K562 (cell line): ENCODE results near the gene ALOX12B. TPM values are rescaled to one million over a fixed set of nuclear protein-coding genes. Genes with fewer than 3 reads are reported as not detected.

Source experiments
- ATF1 ChIP-seq, 2 experiments: fragments of 450-650 bp in 1 of 2; IDR thresholded peaks; 2 replicates each; pipeline ENCODE4 v1.6.1; 2016; ENCODE audit warnings: missing compliant biosample characterization in 1 of 2, missing genetic modification characterization in 1 of 2
- CAMTA2 ChIP-seq: fragments of 250-450 bp; sonication (Bioruptor Pico); conservative IDR thresholded peaks from 2 replicates; pipeline ENCODE4 v1.5.1; 2022
- CSDE1 ChIP-seq, 2 experiments: fragments of 450-650 bp; IDR thresholded peaks; 2 replicates each; pipeline ENCODE4 v1.6.1; 2016; ENCODE audit warnings: mild to moderate bottlenecking in 1 of 2
- DDX20 ChIP-seq: fragments of 450-650 bp; IDR thresholded peaks from 2 replicates; pipeline ENCODE4 v1.6.1; 2016; ENCODE audit warnings: missing genetic modification characterization, low read depth, mild to moderate bottlenecking, missing compliant biosample characterization, moderate library complexity
- EGR1 ChIP-seq: fragments of 450-650 bp; conservative IDR thresholded peaks from 2 replicates; pipeline ENCODE4 v1.6.1; 2017; ENCODE audit warnings: mild to moderate bottlenecking
- ETS2 ChIP-seq: IDR thresholded peaks from 2 replicates; pipeline ENCODE4 v1.6.1; 2016; ENCODE audit warnings: borderline replicate concordance, missing genetic modification characterization, mild to moderate bottlenecking, moderate library complexity, missing compliant biosample characterization; ENCODE audit not compliant: poor library complexity, severe bottlenecking
- HMGXB4 ChIP-seq: sonication (generic); formaldehyde crosslinking; IDR thresholded peaks from 2 replicates; pipeline ENCODE4 v1.8.1; 2023; ENCODE audit warnings: mild to moderate bottlenecking, missing genetic modification reagents
- KLF10 ChIP-seq: fragments of 250-450 bp; sonication (Bioruptor Pico); IDR thresholded peaks from 2 replicates; pipeline ENCODE4 v1.6.1; 2021; ENCODE audit warnings: matching md5 sums
- MAX ChIP-seq: sonication (generic); formaldehyde crosslinking; IDR thresholded peaks from 2 replicates; pipeline ENCODE4 v1.9.0; 2022; ENCODE audit warnings: mild to moderate bottlenecking, missing genetic modification reagents
- NFE2 ChIP-seq: IDR thresholded peaks from 2 replicates; pipeline ENCODE4 v1.6.1; 2014; ENCODE audit warnings: antibody characterized with exemption, low read depth
- PATZ1 ChIP-seq: fragments of 250-450 bp; sonication (Bioruptor Pico); IDR thresholded peaks from 2 replicates; pipeline ENCODE4 v1.5.0; 2020; ENCODE audit warnings: mild to moderate bottlenecking, borderline replicate concordance
- RAD21 ChIP-seq, 2 experiments: fragments of 250-450 bp in 1 of 2; fragments of 450-650 bp in 1 of 2; sonication (Bioruptor Pico) in 1 of 2; formaldehyde crosslinking in 1 of 2; IDR thresholded peaks in 1 of 2; conservative IDR thresholded peaks in 1 of 2; 2 replicates each; pipeline versions ENCODE4 v1.4.0 to v1.8.0; 2020 to 2022; ENCODE audit warnings: mild to moderate bottlenecking in 2 of 2, moderate library complexity in 1 of 2
- RB1 ChIP-seq: fragments of 450-650 bp; IDR thresholded peaks from 2 replicates; pipeline ENCODE4 v1.6.1; 2017; ENCODE audit warnings: low read depth, mild to moderate bottlenecking
- SMARCA5 ChIP-seq: fragments of 450-650 bp; IDR thresholded peaks from 2 replicates; pipeline ENCODE4 v1.6.1; 2016
- SNRNP70 ChIP-seq: fragments of 200-400 bp; formaldehyde crosslinking; optimal IDR thresholded peaks from 2 replicates; pipeline ENCODE3; 2017; ENCODE audit warnings: low read depth, low read length
- SREBF2 ChIP-seq: sonication (generic); formaldehyde crosslinking; IDR thresholded peaks from 2 replicates; pipeline ENCODE4 v1.4.0; 2020; ENCODE audit warnings: mild to moderate bottlenecking, missing genetic modification reagents
- TAL1 ChIP-seq: fragments of 450-650 bp; IDR thresholded peaks from 2 replicates; pipeline ENCODE4 v1.6.1; 2016; ENCODE audit warnings: mild to moderate bottlenecking
- ZC3H11A ChIP-seq: IDR thresholded peaks from 2 replicates; pipeline ENCODE4 v1.6.1; 2012; ENCODE audit warnings: low read depth, low read length, improper control_type of control experiment
- ZEB2 ChIP-seq: fragments of 450-650 bp; IDR thresholded peaks from 2 replicates; pipeline ENCODE4 v1.6.1; 2016
- ZNF280A ChIP-seq: fragments of 450-650 bp; IDR thresholded peaks from 2 replicates; pipeline ENCODE4 v1.6.1; 2018; ENCODE audit warnings: mild to moderate bottlenecking, low read depth; ENCODE audit not compliant: partially characterized antibody
- ZNF436 ChIP-seq: fragments of 250-450, 450-650 bp; sonication (Bioruptor Pico); formaldehyde crosslinking; IDR thresholded peaks from 2 replicates; pipeline ENCODE4 v1.7.0; 2020; ENCODE audit warnings: mild to moderate bottlenecking
- ZNF785 ChIP-seq: fragments of 250-450 bp; sonication (Bioruptor Pico); IDR thresholded peaks from 2 replicates; pipeline ENCODE4 v1.4.0; 2020; ENCODE audit warnings: mild to moderate bottlenecking
- ZSCAN29 ChIP-seq: fragments of 450-650 bp; IDR thresholded peaks from 2 replicates; pipeline ENCODE4 v1.6.1; 2017
- polyA plus RNA-seq, 8 experiments: library from polyadenylated mRNA; depleted of rRNA in 4 of 8; stranded (reverse) in 5 of 8; unstranded in 3 of 8; fragments of >200 nt; fragmentation: Nextera tagmentation in 2 of 8; fragmentation: Illumina TruSeq in 1 of 8; extraction: Ambion mirVana in 2 of 8; extraction: Trizol in 1 of 8; gene quantifications; 2 replicates each; pipeline versions ENCODE4 v1.2.1 to v1.2.3, GENCODE V29; 2011 to 2014; ENCODE audit warnings: inconsistent platforms in 1 of 8, missing spikeins in 1 of 8
- total RNA-seq, 7 experiments: library from RNA; depleted of rRNA in 6 of 7; stranded (reverse); fragments of >200 nt in 6 of 7; fragmentation: Illumina TruSeq in 2 of 7; extraction: Trizol in 2 of 7; gene quantifications; 2 replicates each; pipeline versions ENCODE4 v1.2.1 to v1.2.3, GENCODE V29; 2011 to 2021; ENCODE audit warnings: low replicate concordance in 1 of 7
- TF ChIP-seq, protein P1 (sequence below): sonication (generic); formaldehyde crosslinking; IDR thresholded peaks from 2 replicates; pipeline ENCODE4 v1.8.1; 2022; ENCODE audit warnings: missing genetic modification reagents

ALOX12B gene
- total and polyA plus RNA-seq, 9 of the 15 experiments (the other 6 are each of a cell fraction or from before 2014, with no cell fraction given) = not detected

DNA sequence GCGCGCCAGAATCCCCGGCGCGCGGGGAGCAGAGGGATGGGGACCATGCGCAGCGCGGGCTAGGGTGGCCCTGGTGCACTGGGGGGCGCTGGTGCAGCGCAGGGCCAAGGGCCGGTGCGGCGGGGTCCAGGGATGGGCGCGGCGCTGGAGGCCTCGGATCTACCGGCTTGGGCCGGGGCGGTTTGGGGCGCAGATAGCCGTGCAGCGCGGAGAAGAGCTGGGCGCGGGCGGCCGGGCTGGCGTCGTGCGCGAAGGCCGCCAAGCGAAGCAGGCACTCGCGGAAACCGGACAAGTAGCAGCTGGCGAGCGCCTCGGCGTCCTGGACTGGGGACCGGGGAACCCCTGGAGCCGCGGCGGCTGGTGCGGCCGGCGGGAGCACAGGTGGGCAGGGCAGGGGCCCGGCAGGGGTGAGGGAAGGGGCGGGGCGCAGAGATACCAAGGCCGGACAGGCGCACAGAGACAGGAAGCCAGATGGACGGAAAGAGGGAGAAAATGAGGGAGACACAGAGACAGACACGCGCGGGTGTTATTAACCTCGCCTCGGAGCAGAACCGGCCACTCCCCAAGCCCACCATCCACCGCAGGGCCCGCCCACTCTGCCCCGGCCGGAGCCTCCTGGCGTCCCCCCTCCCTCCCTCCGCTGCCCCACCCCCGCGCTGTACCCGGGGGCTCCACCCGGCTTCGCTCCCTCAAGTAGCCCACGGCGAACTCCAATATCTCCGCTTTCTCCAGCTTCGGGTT lies 34.3 kb upstream of the ALOX12B start (continued):
- no peak for TF ChIP-seq PATZ1 (CRISPR knock-in tag)
- TF ChIP-seq KLF10 (CRISPR knock-in tag) = no peak
- TF ChIP-seq, protein P1, sequence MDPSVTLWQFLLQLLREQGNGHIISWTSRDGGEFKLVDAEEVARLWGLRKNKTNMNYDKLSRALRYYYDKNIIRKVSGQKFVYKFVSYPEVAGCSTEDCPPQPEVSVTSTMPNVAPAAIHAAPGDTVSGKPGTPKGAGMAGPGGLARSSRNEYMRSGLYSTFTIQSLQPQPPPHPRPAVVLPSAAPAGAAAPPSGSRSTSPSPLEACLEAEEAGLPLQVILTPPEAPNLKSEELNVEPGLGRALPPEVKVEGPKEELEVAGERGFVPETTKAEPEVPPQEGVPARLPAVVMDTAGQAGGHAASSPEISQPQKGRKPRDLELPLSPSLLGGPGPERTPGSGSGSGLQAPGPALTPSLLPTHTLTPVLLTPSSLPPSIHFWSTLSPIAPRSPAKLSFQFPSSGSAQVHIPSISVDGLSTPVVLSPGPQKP (CRISPR knock-in tag) = no peak
- TF ChIP-seq EGR1 = peak; percentile 7; the same call in 1 of the 2 replicates
- no peak for TF ChIP-seq TAL1
- TF ChIP-seq ZSCAN29 = no peak
- no peak for TF ChIP-seq CSDE1 (IDR thresholded peaks at IDR 0.05)
- no peak for TF ChIP-seq SMARCA5
- no peak for TF ChIP-seq NFE2
- TF ChIP-seq ZEB2 = no peak
- TF ChIP-seq SREBF2 (CRISPR knock-in tag) = no peak
- TF ChIP-seq CAMTA2 (CRISPR knock-in tag) = no peak
- TF ChIP-seq ZC3H11A = no peak
- peak; percentile 86 for TF ChIP-seq RB1
- TF ChIP-seq DDX20 = no peak
- TF ChIP-seq HMGXB4 (CRISPR knock-in tag) = 0 out of 2 replicates have a peak, but pooled peaks have one; percentile 66
- TF ChIP-seq ATF1 (CRISPR knock-in tag; IDR thresholded peaks at IDR 0.05) = no peak
- no peak for TF ChIP-seq ATF1 (tag; IDR thresholded peaks at IDR 0.05)
- peak; percentile 68 to 81 for TF ChIP-seq RAD21 (CRISPR knock-in tag; conservative IDR thresholded peaks at IDR 0.05 in 1 of 2, IDR thresholded peaks at IDR 0.05 in 1 of 2)
- TF ChIP-seq MAX = 0 out of 2 replicates have a peak, but pooled peaks have one; percentile 12
- TF ChIP-seq ZNF785 = no peak
- TF ChIP-seq ZNF436 = no peak
- TF ChIP-seq ETS2 (tag) = no peak
- TF ChIP-seq SNRNP70 = no peak
- no peak for TF ChIP-seq ZNF280A
